GM23338 (cell line): ENCODE data around the gene FBXL2. TPM values are rescaled to one million over a fixed set of nuclear protein-coding genes. Genes with fewer than 3 reads are reported as not detected.

ENCODE experiments used
- ATAC-seq: fragments of 200-7000 bp; cut with Tn5 transposase; 3 replicates; pipeline ENCODE4 v1.9.1; 2020
- DNase-seq: peaks from one replicate; pipeline ENCODE4 v3.0.0-alpha.2; 2015; ENCODE audit warnings: low spot score
- H2AFZ ChIP-seq: fragments of 200-600 bp; sonication (generic); 2 replicates; pipeline ENCODE4 v1.8.0; 2016; ENCODE audit warnings: antibody characterized with exemption, mild to moderate bottlenecking, moderate library complexity
- H3F3A ChIP-seq: fragments of 200-600 bp; sonication (generic); replicated peaks from 2 replicates; pipeline ENCODE4 v1.8.0; 2017; ENCODE audit warnings: antibody characterized with exemption, mixed run types, low read depth
- H3K27ac ChIP-seq: fragments of 200-600 bp; sonication (generic); 2 replicates; pipeline ENCODE4 v1.6.1; 2016; ENCODE audit warnings: low read depth
- H3K27me3 ChIP-seq: fragments of 200-600 bp; sonication (generic); 2 replicates; pipeline ENCODE4 v1.8.0; 2016; ENCODE audit warnings: mild to moderate bottlenecking, mixed run types, moderate library complexity; ENCODE audit not compliant: insufficient read depth
- H3K36me3 ChIP-seq: fragments of 200-600 bp; sonication (generic); 2 replicates; pipeline ENCODE4 v1.8.0; 2016; ENCODE audit warnings: mild to moderate bottlenecking; ENCODE audit not compliant: insufficient read depth
- H3K4me1 ChIP-seq: fragments of 200-600 bp; sonication (generic); 2 replicates; pipeline ENCODE4 v1.8.0; 2016; ENCODE audit warnings: mild to moderate bottlenecking, moderate library complexity; ENCODE audit not compliant: insufficient read depth
- H3K4me2 ChIP-seq: fragments of 200-600 bp; sonication (generic); 2 replicates; pipeline ENCODE4 v1.7.1; 2017; ENCODE audit warnings: mixed run types
- H3K4me3 ChIP-seq: fragments of 200-600 bp; sonication (generic); 2 replicates; pipeline ENCODE4 v1.6.1; 2016; ENCODE audit warnings: mixed run types
- H3K79me2 ChIP-seq: fragments of 200-600 bp; sonication (generic); replicated peaks from 2 replicates; pipeline ENCODE4 v1.8.0; 2017; ENCODE audit warnings: mild to moderate bottlenecking; ENCODE audit not compliant: insufficient read depth
- H3K9me2 ChIP-seq: fragments of 200-600 bp; sonication (generic); 2 replicates; pipeline ENCODE4 v1.8.0; 2017; ENCODE audit not compliant: insufficient read depth
- H4K20me1 ChIP-seq: fragments of 200-600 bp; sonication (generic); replicated peaks from 2 replicates; pipeline ENCODE4 v1.8.0; 2017; ENCODE audit warnings: mild to moderate bottlenecking; ENCODE audit not compliant: insufficient read depth
- H3K27ac Mint-ChIP-seq: 2 replicates; pipeline ENCODE4 v1.8.0; 2020; ENCODE audit warnings: inconsistent platforms, mild to moderate bottlenecking, moderate library complexity, mixed read lengths
- H3K27me3 Mint-ChIP-seq: 3 replicates; pipeline ENCODE4 v1.8.0; 2022; ENCODE audit warnings: low read depth, mild to moderate bottlenecking, moderate library complexity, mixed read lengths, inconsistent platforms; ENCODE audit not compliant: insufficient read depth, poor library complexity
- H3K36me3 Mint-ChIP-seq: 3 replicates; pipeline ENCODE4 v1.8.0; 2021; ENCODE audit warnings: low read depth, mild to moderate bottlenecking, inconsistent platforms, moderate library complexity, mixed read lengths
- H3K4me1 Mint-ChIP-seq: 3 replicates; pipeline ENCODE4 v1.8.0; 2020; ENCODE audit warnings: mild to moderate bottlenecking, inconsistent platforms, mixed read lengths
- H3K4me3 Mint-ChIP-seq: 3 replicates; pipeline ENCODE4 v1.8.0; 2021; ENCODE audit warnings: moderate library complexity, mild to moderate bottlenecking, inconsistent platforms, mixed read lengths
- H3K9me3 Mint-ChIP-seq: 3 replicates; pipeline ENCODE4 v1.8.0; 2020; ENCODE audit warnings: moderate library complexity, mild to moderate bottlenecking, inconsistent platforms, mixed read lengths
- CREB1 ChIP-seq: fragments of 250-450 bp; sonication (Bioruptor Pico); IDR thresholded peaks from 2 replicates; pipeline ENCODE4 v1.5.0; 2020; ENCODE audit warnings: low read depth, mild to moderate bottlenecking, moderate library complexity
- CTCF ChIP-seq, 2 experiments: fragments of 200-600 bp in 1 of 2; sonication (generic) in 1 of 2; conservative IDR thresholded peaks; 2 replicates each; pipeline versions ENCODE4 v1.5.1 to v1.6.1; 2016 to 2017; ENCODE audit warnings: antibody characterized with exemption in 2 of 2, low read depth in 2 of 2, mild to moderate bottlenecking in 2 of 2, moderate library complexity in 1 of 2
- EZH2 ChIP-seq: fragments of 200-600 bp; sonication (generic); IDR thresholded peaks from one replicate; pipeline ENCODE4 v1.8.0; 2017; ENCODE audit warnings: antibody characterized with exemption, mild to moderate bottlenecking, low read depth; ENCODE audit not compliant: unreplicated experiment
- EZH2phosphoT487 ChIP-seq: fragments of 200-600 bp; sonication (generic); IDR thresholded peaks from one replicate; pipeline ENCODE4 v1.8.1; 2018; ENCODE audit warnings: antibody characterized with exemption; ENCODE audit not compliant: unreplicated experiment
- JUNB ChIP-seq: IDR thresholded peaks from one replicate; pipeline ENCODE4 v1.6.1; 2016; ENCODE audit warnings: antibody characterized with exemption; ENCODE audit not compliant: unreplicated experiment
- NANOG ChIP-seq: IDR thresholded peaks from 2 replicates; pipeline ENCODE4 v1.6.1; 2016; ENCODE audit warnings: antibody characterized with exemption, borderline replicate concordance
- POLR2AphosphoS5 ChIP-seq: IDR thresholded peaks from 2 replicates; pipeline ENCODE4 v1.6.1; 2016; ENCODE audit warnings: antibody characterized with exemption, low read depth
- REST ChIP-seq: IDR thresholded peaks from one replicate; pipeline ENCODE4 v1.6.1; 2018; ENCODE audit warnings: antibody characterized with exemption; ENCODE audit not compliant: unreplicated experiment
- STAT1 ChIP-seq: IDR thresholded peaks from one replicate; pipeline ENCODE4 v1.6.1; 2016; ENCODE audit warnings: antibody characterized with exemption; ENCODE audit not compliant: unreplicated experiment
- ZNF114 ChIP-seq: fragments of 250-450 bp; sonication (Bioruptor Pico); IDR thresholded peaks from 2 replicates; pipeline ENCODE4 v1.5.0; 2020; ENCODE audit warnings: mild to moderate bottlenecking, moderate library complexity
- ZNF331 ChIP-seq: fragments of 250-450 bp; sonication (Bioruptor Pico); IDR thresholded peaks from 2 replicates; pipeline ENCODE4 v1.5.0; 2020; ENCODE audit warnings: low read depth, mild to moderate bottlenecking, moderate library complexity
- polyA plus RNA-seq: library from polyadenylated mRNA; unstranded; fragments of >200 nt; fragmentation: Nextera tagmentation; extraction: Ambion mirVana; gene quantifications from 2 replicates; pipeline ENCODE4 v1.2.1, GENCODE V29; 2016
- total RNA-seq: library from RNA; depleted of rRNA; stranded (reverse); fragments of >200 nt; shearing (Covaris generic); gene quantifications from 2 replicates; pipeline ENCODE4 v1.2.3, GENCODE V29; 2014
- TF ChIP-seq, protein P1 (sequence below): fragments of 250-450 bp; sonication (Bioruptor Pico); IDR thresholded peaks from 2 replicates; pipeline ENCODE4 v1.5.0; 2020; ENCODE audit warnings: mild to moderate bottlenecking, moderate library complexity

The FBXL2 gene
- total and polyA plus RNA-seq, 2 experiments from 2014 or later = 2.8 to 5.7 TPM

GRCh38 chr3:33363113-33363800 lies 86.0 kb downstream of the FBXL2 start:
- Mint-ChIP-seq H3K4me1 (no peaks in the 10 kb centered on the region), H3K9me3 (no peaks in the 10 kb centered on the region), H3K36me3 (no peaks in the 10 kb centered on the region), H3K4me3 (no peak overlapping the region), H3K27ac (no peak overlapping the region), H3K27me3 (no peaks in the 10 kb centered on the region)
- ATAC-seq = no peak
- no peaks in the 10 kb centered on the region for H3K4me1 ChIP-seq
- no peaks in the 10 kb centered on the region for H3K9me2 ChIP-seq
- no peaks in the 10 kb centered on the region; the same call in 1 of the 2 replicates for H3K36me3 ChIP-seq
- H4K20me1 ChIP-seq = no peaks in the 10 kb centered on the region
- no peaks in the 10 kb centered on the region for H3K79me2 ChIP-seq
- no peak overlapping the region for H3K27ac ChIP-seq
- no peak overlapping the region for H3K4me2 ChIP-seq
- H2AFZ ChIP-seq = no peak overlapping the region
- TF ChIP-seq CREB1 (CRISPR knock-in tag) (no peak), ZNF331 (CRISPR knock-in tag) (no peak), ZNF114 (CRISPR knock-in tag) (no peak), EZH2phosphoT487 (no peak), EZH2 (no peak), POLR2AphosphoS5 (no peak), JUNB (no peak), REST (no peak), STAT1 (no peak), NANOG (no peak), CTCF (conservative IDR thresholded peaks at IDR 0.05; ENCODE audit: low read depth in 2 of 2) (no peak)
- TF ChIP-seq, protein P1, sequence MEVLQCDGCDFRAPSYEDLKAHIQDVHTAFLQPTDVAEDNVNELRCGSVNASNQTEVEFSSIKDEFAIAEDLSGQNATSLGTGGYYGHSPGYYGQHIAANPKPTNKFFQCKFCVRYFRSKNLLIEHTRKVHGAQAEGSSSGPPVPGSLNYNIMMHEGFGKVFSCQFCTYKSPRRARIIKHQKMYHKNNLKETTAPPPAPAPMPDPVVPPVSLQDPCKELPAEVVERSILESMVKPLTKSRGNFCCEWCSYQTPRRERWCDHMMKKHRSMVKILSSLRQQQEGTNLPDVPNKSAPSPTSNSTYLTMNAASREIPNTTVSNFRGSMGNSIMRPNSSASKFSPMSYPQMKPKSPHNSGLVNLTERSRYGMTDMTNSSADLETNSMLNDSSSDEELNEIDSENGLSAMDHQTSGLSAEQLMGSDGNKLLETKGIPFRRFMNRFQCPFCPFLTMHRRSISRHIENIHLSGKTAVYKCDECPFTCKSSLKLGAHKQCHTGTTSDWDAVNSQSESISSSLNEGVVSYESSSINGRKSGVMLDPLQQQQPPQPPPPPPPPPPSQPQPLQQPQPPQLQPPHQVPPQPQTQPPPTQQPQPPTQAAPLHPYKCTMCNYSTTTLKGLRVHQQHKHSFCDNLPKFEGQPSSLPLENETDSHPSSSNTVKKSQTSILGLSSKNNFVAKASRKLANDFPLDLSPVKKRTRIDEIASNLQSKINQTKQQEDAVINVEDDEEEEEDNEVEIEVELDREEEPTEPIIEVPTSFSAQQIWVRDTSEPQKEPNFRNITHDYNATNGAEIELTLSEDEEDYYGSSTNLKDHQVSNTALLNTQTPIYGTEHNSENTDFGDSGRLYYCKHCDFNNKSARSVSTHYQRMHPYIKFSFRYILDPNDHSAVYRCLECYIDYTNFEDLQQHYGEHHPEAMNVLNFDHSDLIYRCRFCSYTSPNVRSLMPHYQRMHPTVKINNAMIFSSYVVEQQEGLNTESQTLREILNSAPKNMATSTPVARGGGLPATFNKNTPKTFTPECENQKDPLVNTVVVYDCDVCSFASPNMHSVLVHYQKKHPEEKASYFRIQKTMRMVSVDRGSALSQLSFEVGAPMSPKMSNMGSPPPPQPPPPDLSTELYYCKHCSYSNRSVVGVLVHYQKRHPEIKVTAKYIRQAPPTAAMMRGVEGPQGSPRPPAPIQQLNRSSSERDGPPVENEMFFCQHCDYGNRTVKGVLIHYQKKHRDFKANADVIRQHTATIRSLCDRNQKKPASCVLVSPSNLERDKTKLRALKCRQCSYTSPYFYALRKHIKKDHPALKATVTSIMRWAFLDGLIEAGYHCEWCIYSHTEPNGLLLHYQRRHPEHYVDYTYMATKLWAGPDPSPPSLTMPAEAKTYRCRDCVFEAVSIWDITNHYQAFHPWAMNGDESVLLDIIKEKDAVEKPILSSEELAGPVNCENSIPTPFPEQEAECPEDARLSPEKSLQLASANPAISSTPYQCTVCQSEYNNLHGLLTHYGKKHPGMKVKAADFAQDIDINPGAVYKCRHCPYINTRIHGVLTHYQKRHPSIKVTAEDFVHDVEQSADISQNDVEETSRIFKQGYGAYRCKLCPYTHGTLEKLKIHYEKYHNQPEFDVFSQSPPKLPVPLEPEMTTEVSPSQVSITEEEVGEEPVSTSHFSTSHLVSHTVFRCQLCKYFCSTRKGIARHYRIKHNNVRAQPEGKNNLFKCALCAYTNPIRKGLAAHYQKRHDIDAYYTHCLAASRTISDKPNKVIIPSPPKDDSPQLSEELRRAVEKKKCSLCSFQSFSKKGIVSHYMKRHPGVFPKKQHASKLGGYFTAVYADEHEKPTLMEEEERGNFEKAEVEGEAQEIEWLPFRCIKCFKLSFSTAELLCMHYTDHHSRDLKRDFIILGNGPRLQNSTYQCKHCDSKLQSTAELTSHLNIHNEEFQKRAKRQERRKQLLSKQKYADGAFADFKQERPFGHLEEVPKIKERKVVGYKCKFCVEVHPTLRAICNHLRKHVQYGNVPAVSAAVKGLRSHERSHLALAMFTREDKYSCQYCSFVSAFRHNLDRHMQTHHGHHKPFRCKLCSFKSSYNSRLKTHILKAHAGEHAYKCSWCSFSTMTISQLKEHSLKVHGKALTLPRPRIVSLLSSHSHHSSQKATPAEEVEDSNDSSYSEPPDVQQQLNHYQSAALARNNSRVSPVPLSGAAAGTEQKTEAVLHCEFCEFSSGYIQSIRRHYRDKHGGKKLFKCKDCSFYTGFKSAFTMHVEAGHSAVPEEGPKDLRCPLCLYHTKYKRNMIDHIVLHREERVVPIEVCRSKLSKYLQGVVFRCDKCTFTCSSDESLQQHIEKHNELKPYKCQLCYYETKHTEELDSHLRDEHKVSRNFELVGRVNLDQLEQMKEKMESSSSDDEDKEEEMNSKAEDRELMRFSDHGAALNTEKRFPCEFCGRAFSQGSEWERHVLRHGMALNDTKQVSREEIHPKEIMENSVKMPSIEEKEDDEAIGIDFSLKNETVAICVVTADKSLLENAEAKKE (CRISPR knock-in tag) = no peak
- no peak for DNase-seq
- H3K4me3 ChIP-seq = no peak overlapping the region
- no peaks in the 10 kb centered on the region for H3K27me3 ChIP-seq
- H3F3A ChIP-seq = no peaks in the 10 kb centered on the region
